CD4-positive, alpha-beta T cell (primary cell): Measurements from ENCODE around the gene TLCD3A. TPM values are rescaled to one million over a fixed set of nuclear protein-coding genes. Genes with fewer than 3 reads are reported as not detected.

Experiments used
- ATAC-seq: fragments of 200-7000 bp; cut with Tn5 transposase; one replicate; pipeline ENCODE4 v1.10.0; 2022; ENCODE audit warnings: mild to moderate bottlenecking; ENCODE audit not compliant: poor library complexity
- CTCF ChIA-PET: fragments of 350-600 bp; sonication (Branson Sonifier 250); formaldehyde crosslinking; loops from one replicate; lab custom pipeline; 2021; ENCODE audit warnings: antibody characterized with exemption, inconsistent platforms; lab: Charles Lee
- POLR2A ChIA-PET: fragments of 350-600 bp; sonication (Branson Sonifier 250); formaldehyde crosslinking; loops from one replicate; lab custom pipeline; 2021; ENCODE audit warnings: antibody characterized with exemption, inconsistent platforms; lab: Charles Lee
- DNase-seq, 14 experiments: peaks; one replicate each; pipeline ENCODE4 v3.0.0-alpha.2; 2013 to 2020; ENCODE audit warnings: mixed read lengths in 2 of 14
- H3K27ac ChIP-seq, 2 donors: one replicate each; pipeline versions ENCODE4 v1.5.1 to v1.7.0; 2013; ENCODE audit warnings: low read length in 2 of 2, low read depth in 1 of 2, mild to moderate bottlenecking in 1 of 2
- H3K27me3 ChIP-seq, 2 experiments: 1 replicate in 1 of 2; 2 replicates in 1 of 2; pipeline versions ENCODE4 v1.6.1 to v1.7.0; 2013; ENCODE audit warnings: low read length in 2 of 2, control low read depth in 1 of 2, mild to moderate bottlenecking in 1 of 2, moderate library complexity in 1 of 2; ENCODE audit not compliant: insufficient read depth in 2 of 2, control insufficient read depth in 1 of 2
- H3K36me3 ChIP-seq: one replicate; pipeline ENCODE4 v1.6.1; 2013; ENCODE audit warnings: low read length, control low read depth; ENCODE audit not compliant: insufficient read depth
- H3K4me1 ChIP-seq: one replicate; pipeline ENCODE4 v1.6.1; 2013; ENCODE audit warnings: low read length, control low read depth; ENCODE audit not compliant: insufficient read depth
- H3K4me3 ChIP-seq: one replicate; pipeline ENCODE4 v1.5.1; 2013; ENCODE audit warnings: mild to moderate bottlenecking, low read length, moderate library complexity
- H3K9me3 ChIP-seq, 2 experiments: 1 replicate in 1 of 2; 2 replicates in 1 of 2; pipeline versions ENCODE4 v1.6.1 to v1.7.0; 2013; ENCODE audit warnings: low read length in 2 of 2, mild to moderate bottlenecking in 2 of 2, control low read depth in 1 of 2, moderate library complexity in 1 of 2; ENCODE audit not compliant: control insufficient read depth in 1 of 2, insufficient read depth in 1 of 2
- H3K27ac Mint-ChIP-seq: one replicate; pipeline ENCODE4 v1.8.0; 2020; ENCODE audit warnings: mixed read lengths
- H3K27me3 Mint-ChIP-seq: one replicate; pipeline ENCODE4 v1.8.0; 2021; ENCODE audit warnings: mixed read lengths
- H3K36me3 Mint-ChIP-seq: one replicate; pipeline ENCODE4 v1.8.0; 2021; ENCODE audit warnings: low read depth, mixed read lengths
- H3K4me1 Mint-ChIP-seq: one replicate; pipeline ENCODE4 v1.8.0; 2021; ENCODE audit warnings: low read depth, mixed read lengths
- H3K4me3 Mint-ChIP-seq: one replicate; pipeline ENCODE4 v1.8.0; 2020; ENCODE audit warnings: mild to moderate bottlenecking, mixed read lengths
- H3K9me3 Mint-ChIP-seq: one replicate; pipeline ENCODE4 v1.8.0; 2020; ENCODE audit warnings: mixed read lengths
- CTCF ChIP-seq: fragments of 200-600 bp; IDR thresholded peaks from one replicate; pipeline ENCODE4 v1.8.0; 2022; ENCODE audit warnings: antibody characterized with exemption, mild to moderate bottlenecking
- intact Hi-C, 2 experiments: fragments of 100-400 bp; cut with DNase I in 1 of 2; cut with micrococcal nuclease in 1 of 2; formaldehyde crosslinking; loops; one replicate each; pipeline versions ENCODE4 v1.15.1 to v1.9.0; 2023 to 2025; cut with DNase I, micrococcal nuclease
- total RNA-seq, 174 experiments: library from RNA in 2 of 174; stranded (reverse) in 2 of 174; gene quantifications; one replicate each; pipeline ENCODE4 v1.2.3 and lab custom pipeline; 2021 to 2026

Gene TLCD3A
- total RNA-seq, 2 experiments from 2014 or later, result 0.63 to 0.75 TPM

DNA sequence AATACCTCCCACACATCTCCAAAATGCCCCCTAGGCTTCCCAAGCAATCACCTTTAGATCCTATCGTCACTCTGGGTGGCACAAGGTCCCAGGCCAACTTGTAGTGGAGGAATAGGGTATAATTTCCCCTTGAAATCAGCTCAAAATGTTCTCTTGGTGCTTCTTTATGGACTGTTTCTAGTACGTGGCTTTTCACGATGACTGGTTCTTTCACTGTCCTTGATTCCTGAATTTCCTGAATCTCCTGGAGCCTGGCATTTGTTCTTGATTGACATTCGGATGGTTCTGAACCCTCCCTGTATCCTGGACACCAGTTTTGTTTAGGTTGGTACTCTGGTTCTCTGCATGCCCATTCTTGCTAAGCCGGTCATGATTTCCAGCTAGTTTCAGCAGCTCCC is 10.9 kb upstream of the TLCD3A start:
- TF ChIP-seq CTCF, result no peak
- H3K4me1 Mint-ChIP-seq, result no peaks in the 10 kb centered on the region
- ATAC-seq, result no peak
- H3K4me3 Mint-ChIP-seq, result no peak overlapping the region
- Histone ChIP-seq H3K9me3 (no peaks in the 10 kb centered on the region), H3K27me3 (no peaks in the 10 kb centered on the region), H3K4me1 (no peaks in the 10 kb centered on the region), H3K36me3 (no peaks in the 10 kb centered on the region), H3K27ac (no peak overlapping the region), H3K4me3 (no peak overlapping the region)
- H3K36me3 Mint-ChIP-seq, result no peaks in the 10 kb centered on the region
- no peaks in the 10 kb centered on the region for H3K9me3 Mint-ChIP-seq
- intact Hi-C loops, result no loop called here
- ChIA-PET CTCF (no interaction called here), POLR2A (no interaction called here)
- no peaks in the 10 kb centered on the region for H3K27me3 Mint-ChIP-seq
- H3K27ac Mint-ChIP-seq, result no peak overlapping the region
- DNase-seq, result no peak

- no peaks in the 10 kb centered on the region for H3K4me1 ChIP-seq
- no peaks in the 10 kb centered on the region for H3K36me3 Mint-ChIP-seq
- no peaks in the 10 kb centered on the region for H3K9me3 Mint-ChIP-seq
- no peak for TF ChIP-seq CTCF
- no peak overlapping the region for H3K27ac ChIP-seq
- no peaks in the 10 kb centered on the region for H3K9me3 ChIP-seq
- ATAC-seq (no peak), DNase-seq (no peak)
- H3K27me3 ChIP-seq, result no peaks in the 10 kb centered on the region
- peaks cover 19% of the 10 kb centered on the region for H3K27me3 Mint-ChIP-seq
- ChIA-PET CTCF (no interaction called here), POLR2A (no interaction called here)
- no peak overlapping the region for H3K27ac Mint-ChIP-seq
- H3K4me3 Mint-ChIP-seq, result no peak overlapping the region
- no peaks in the 10 kb centered on the region for H3K4me1 Mint-ChIP-seq
- H3K4me3 ChIP-seq, result no peak overlapping the region
- intact Hi-C loops, result no loop called here
- no peaks in the 10 kb centered on the region for H3K36me3 ChIP-seq
These were observed 7.3 kb upstream of the TLCD3A start for GRCh38 chr17:725084-725483.

DNA sequence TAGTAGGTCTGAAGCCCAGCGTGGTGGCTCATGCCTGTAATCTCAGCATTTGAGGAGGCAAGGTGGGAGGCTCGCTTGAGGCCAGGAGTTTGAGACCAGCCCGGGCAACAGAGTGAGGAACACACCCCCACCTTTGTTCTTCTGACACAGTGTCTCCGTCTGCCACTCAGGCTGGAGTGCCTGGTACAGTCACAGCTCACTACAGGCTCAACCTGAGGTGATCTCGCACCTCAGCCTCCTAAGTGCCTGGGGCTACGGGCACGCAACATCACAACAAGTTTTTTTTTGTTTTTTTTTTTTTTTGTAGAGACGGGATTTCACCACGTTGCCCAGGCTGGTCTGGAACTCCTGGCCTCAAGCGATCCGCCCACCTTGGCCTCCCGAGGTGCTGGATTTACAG is 6.7 kb upstream of the TLCD3A start:
- ChIA-PET CTCF (no interaction called here), POLR2A (no interaction called here)
- no peaks in the 10 kb centered on the region for H3K4me1 Mint-ChIP-seq
- Histone ChIP-seq H3K27me3 (peaks cover 4 to 5% of the 10 kb centered on the region in 2 experiments), H3K4me1 (no peaks in the 10 kb centered on the region), H3K9me3 (no peaks in the 10 kb centered on the region), H3K4me3 (no peak overlapping the region), H3K36me3 (no peaks in the 10 kb centered on the region), H3K27ac (no peak overlapping the region)
- no peaks in the 10 kb centered on the region for H3K36me3 Mint-ChIP-seq
- no peak for DNase-seq
- no peak overlapping the region for H3K27ac Mint-ChIP-seq
- no peak for ATAC-seq
- no peak overlapping the region for H3K4me3 Mint-ChIP-seq
- intact Hi-C loops, result no loop called here
- peaks cover 25% of the 10 kb centered on the region for H3K27me3 Mint-ChIP-seq
- no peaks in the 10 kb centered on the region for H3K9me3 Mint-ChIP-seq
- TF ChIP-seq CTCF, result no peak
